ENCODE data around the gene FANCC.
"Not testable (repeated sequence)": the region's sequence is repeated elsewhere in the genome, so short reads cannot be mapped to it uniquely, and the experiment has no call there.

The FANCC gene

DNA sequence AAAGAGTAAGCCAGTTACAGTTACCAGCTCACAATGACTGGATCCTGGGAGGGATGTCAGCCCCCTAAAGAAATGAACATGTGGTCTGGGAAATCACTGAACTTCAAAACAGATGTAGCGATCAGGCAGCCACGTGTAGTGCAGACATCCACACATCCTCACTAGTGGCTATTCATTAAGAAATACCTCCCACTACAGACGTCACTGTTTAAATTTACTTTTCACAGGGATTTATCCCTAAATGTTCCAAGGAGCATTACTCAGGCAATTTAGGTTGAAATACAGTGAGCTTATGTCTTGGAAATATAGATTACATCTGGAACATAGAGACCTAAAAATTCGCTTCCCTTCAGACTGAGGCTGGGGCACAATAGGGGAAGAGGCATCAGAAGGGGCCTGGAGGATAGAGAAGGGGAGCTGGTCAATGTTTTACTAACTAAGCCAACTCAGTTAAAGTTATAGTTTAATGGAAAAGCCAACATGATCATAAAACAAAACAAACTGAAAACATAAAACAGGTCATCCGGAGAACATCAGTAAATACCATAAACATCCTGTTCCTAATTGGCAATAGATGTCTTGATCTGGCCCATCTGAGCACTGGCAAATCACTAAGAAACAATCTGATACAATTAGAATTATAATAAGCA, 92.3 kb downstream of the FANCC start:
- DNase-seq = no peak

- no peak for DNase-seq
Observed at GRCh38 chr9:95224376-95225019, 93.0 kb downstream of the FANCC start.

- not testable (repeated sequence) for DNase-seq
Observed at GRCh38 chr9:95220352-95220751, 97.2 kb downstream of the FANCC start.

- no peak for DNase-seq
Observed at GRCh38 chr9:95218773-95219172, 98.7 kb downstream of the FANCC start.

DNA sequence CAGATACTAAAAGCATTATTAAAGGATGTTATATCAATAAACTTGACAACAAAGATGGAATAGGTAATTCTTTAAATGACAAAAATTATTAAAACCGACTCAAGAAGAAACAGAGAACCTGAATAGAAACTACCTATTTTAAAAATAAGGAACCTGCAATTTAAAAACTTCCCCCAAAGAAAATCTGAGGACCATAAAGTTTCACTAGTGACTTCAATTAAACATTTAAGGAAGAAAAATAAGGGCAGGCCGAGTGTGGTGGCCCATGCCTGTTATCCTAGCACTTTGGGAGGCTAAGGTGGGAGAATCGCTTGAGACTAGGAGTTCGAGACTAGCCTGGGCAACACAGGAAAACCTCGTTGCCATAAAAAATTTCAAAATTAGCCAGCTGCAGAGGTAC, 99.6 kb downstream of the FANCC start:
- DNase-seq = no peak

- no peak for DNase-seq
Observed at GRCh38 chr9:95215336-95215898, 102.1 kb downstream of the FANCC start.

DNA sequence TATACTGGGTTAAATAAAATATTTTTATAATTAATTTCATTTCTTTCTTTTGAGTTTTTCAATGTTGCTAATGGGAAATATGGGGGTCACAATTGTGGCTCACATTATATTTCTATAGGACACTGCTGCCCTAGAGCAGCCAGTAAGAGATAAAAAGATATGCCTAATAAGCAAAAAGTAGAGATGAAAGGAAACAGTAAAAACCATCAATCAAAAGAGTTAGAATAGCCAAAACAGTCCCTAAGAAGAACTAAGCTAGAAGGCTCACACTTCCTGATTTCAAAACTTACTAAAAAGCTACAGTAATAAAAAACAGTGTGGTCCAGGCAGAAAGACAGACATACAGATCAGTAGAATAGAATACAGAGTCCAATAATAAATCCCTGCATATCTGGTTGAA, 104.4 kb downstream of the FANCC start:
- no peak for DNase-seq

- no peak for DNase-seq
Observed at GRCh38 chr9:95211028-95211427, 106.5 kb downstream of the FANCC start.

DNA sequence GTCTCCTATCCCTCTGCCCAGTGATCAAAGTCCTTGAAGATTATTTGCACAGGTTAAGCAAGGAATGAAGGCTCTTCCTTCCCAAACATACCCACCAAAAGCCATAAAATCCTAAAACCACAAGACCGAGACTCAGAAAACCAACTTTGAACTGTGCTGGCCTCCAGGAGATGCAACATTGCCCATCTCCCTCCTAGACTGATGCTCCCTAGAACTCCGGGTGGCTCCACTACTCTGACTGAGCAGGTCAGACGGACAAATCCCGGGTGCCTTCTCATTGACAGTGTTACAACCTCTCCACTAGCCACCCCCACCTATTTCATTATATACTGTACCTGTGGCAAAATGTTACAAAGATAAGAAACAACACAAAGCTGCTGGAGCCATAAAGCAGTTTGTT, 110.1 kb downstream of the FANCC start:
- no peak for DNase-seq

- no peak for DNase-seq
Observed at GRCh38 chr9:95206143-95206542, 111.4 kb downstream of the FANCC start.

- no peak for DNase-seq
Observed at GRCh38 chr9:95204710-95205109, 112.8 kb downstream of the FANCC start.

- no peak for DNase-seq
Observed at GRCh38 chr9:95204310-95204709, 113.2 kb downstream of the FANCC start.

DNA sequence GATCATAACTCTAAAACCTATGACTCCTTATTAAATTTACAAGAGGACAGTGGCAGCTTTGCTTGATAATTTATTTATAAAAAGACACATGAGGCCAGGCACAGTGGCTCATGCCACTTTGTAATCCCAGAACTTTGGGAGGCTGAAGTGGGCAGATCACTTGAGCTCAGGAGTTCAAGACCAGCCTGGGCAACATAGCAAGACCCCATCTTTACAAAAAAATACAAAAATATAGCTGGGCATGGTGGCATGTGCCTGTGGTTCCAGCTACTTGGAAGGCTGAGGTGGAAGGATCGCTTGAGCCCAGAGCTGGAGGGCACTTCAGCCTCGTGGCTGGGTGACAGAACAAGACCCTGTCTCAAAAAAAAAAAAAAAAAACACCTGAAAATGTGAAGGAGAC, 114.5 kb downstream of the FANCC start:
- not testable (repeated sequence) for DNase-seq

DNA sequence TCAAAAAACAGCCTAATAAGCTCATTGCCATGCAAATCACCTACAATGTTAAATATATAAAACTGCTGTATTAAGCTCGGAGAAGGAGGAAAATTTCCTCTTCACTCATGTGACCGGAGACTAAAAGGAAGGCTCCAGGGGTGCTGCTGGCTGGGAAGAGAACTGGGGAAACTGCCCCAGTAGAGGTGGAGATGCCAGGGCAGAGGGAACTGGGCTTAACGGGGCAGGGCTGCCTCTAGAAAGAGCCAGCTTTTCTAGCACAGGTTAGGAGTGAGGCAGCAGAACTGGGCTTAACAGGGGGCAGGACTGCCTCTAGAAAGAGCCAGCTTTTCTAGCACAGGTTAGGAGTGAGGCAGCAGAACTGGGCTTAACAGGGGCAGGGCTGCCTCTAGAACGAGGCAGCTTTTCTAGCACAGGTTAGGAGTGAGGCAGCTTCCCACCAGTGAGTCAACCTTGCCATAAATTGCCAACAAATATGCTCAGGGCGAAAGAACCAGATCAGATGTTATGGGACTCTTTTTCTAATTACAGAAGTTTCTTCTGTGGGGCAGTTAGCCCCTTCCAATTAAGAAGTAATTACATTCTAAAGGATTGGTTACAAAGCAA, 115.3 kb downstream of the FANCC start:
- DNase-seq = no peak

- no peak for DNase-seq
Observed at GRCh38 chr9:95201206-95201605, 116.3 kb downstream of the FANCC start.

GRCh38 chr9:95197692-95198271, 119.7 kb downstream of the FANCC start:
- no peak for DNase-seq

- DNase-seq = no peak
Observed at GRCh38 chr9:95193480-95193879, 124.0 kb downstream of the FANCC start.

- DNase-seq = no peak
Observed at GRCh38 chr9:95193067-95193466, 124.4 kb downstream of the FANCC start.

DNA sequence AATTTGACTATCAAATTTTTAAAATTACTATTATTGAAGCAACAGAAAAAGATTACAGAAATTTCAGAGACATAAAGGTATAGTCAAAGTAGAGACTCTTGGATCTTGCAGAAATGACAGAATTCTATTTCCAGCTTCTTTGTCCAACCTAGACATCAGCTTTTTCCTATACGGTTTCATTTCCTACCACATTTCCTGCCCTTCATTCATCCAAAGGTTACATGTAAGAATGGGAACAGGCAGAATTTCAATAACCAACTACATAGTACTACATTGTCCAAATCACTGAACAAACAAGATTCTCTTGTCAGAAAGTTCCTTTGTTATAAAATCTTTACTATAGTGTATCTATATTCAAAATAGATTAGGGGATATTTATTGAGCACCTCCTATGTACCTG, 124.9 kb downstream of the FANCC start:
- no peak for DNase-seq

GRCh38 chr9:95190413-95190812, 127.1 kb downstream of the FANCC start:
- no peak for DNase-seq

DNA sequence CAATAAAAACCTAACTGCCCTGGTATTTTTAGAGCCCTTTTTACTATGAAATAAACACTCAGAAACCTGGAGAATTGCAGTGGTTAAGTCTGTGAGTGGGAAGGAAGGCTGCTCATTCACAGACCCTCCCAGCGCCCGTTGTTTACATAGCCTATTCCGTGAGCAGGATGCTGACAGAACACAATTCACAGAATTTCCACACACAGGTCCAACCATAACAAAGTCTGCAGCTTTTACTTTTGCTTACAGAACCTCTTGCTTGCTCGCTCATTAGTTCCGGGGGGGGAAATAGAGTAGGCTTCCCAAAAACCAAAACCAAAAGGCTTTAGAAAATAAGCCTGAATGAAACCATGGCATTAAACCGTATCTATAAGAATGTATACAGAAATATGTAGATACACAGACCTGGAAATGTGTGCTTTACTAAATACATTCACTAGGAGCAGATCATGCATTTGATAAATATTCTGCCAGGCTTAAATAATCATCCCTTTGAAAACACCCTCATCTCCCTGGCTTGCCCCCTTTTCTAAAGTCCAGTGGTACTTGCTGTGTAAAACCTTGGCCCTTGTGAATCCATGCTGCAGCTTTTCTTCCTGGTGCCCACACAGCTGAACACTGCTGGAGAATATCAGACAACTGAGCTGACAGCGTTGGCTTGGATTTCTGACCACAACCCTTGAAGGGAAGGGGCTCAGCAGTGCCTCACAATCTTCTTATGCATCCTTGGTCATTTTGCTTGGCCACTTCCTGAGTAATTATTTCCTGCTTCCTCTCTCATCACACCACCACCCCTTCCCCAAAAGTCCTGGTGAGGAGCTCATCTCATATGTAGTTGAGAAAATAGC, 128.0 kb downstream of the FANCC start:
- DNase-seq = no peak

- no peak for DNase-seq
Observed at GRCh38 chr9:95188459-95188858, 129.1 kb downstream of the FANCC start.

- DNase-seq = no peak
Observed at GRCh38 chr9:95185956-95186355, 131.6 kb downstream of the FANCC start.

All from activated naive CD4-positive, alpha-beta T cell (primary cell).